A375 (cell line): ENCODE measurements around the gene C3orf22. TPM values are rescaled to one million over a fixed set of nuclear protein-coding genes. Genes with fewer than 3 reads are reported as not detected.

Source experiments
- small RNA-seq: library from RNA; depleted of rRNA; stranded (forward); fragments of <200 nt; gene quantifications from one replicate; pipeline ENCODE3, GENCODE V24; 2014
- total RNA-seq: library from RNA; depleted of rRNA; stranded (reverse); fragments of >200 nt; shearing (Covaris generic); gene quantifications from 2 replicates; pipeline ENCODE4 v1.2.3, GENCODE V29; 2014; rRNA removed

C3orf22 gene, protein sequence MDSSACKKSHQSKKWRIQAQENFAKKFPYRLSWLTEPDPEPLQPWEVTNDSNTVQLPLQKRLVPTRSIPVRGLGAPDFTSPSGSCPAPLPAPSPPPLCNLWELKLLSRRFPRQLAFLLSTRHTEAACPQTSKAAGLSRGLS
- not detected in 2 replicates for total RNA-seq

DNA sequence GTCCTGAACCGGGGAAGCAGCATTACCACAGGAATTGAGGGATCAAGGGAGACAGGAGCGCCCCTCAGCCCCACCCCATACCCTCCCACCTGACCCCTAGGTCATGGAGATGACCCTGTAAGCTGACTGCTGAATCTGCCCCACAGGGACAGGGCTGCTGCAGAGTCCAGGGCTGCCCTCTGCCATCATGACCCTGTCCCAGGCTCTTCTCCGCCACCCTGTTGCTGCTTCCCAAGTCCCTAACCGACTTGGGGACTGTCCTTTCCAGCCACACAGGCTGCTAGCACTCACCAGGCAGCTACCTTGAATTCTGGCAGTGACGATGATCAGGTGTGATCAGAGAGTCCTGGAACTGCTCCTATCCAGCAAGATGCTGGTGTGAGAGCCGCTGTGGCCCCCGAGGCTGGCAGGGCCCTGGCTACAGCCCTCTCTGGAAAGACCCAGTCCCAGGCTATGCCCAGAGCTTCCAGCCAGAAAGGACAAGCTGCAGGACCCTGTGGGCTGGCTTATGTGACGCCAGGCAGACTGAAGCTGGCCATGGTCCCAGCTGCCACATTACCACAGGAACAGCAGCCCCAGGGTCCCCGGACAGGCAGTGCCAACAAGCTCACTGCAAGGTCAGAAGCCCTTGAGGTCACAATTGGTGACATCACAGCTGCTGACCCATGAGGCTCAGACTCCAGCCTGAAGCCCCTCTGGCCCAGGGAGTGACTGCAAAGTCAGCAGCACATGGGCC, at the start of gene C3orf22:
Gene C3orf22, minus strand, starts transcription at position 597 of the 736 bp plus-strand sequence. CDS start 5,542 bp downstream, outside the sequence.

DNA sequence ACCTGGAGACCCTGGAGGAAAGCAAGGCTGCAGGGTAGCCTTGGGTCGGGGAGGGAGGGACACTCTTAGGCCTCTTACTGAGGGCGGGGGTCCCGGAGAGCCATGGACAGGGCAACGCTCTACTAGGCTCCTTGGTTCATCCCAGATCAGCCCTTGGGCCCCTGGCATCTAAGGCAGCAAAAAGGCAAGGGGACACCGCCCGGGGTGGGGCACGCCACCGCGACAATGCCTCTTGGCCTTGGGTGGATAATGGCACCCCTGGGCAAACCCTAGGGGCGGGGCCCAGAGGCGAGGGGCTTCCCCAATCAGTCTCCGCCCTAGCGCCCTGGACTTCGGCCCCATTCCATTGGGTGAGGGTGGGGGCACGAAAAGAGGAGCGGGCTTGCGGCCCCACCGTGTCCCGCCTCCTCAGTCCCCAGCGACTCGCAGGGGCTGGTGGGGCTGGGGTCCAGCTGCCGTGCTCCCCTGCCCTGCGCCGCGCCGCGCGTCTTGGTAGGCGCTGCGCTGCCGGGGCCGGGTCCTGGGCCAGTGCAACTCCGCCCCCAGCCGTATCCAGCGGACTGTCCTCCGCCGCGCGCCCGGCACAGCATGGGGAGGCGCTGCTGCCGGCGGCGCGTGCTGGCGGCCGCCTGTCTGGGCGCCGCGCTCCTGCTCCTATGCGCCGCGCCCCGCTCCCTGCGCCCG, 34.8 kb downstream of the C3orf22 start, which contains the start of gene CHST13:
Gene CHST13, plus strand, starts transcription at position 411 of the 684 bp plus-strand sequence. Its CDS starts 178 bp downstream, at position 589.

DNA sequence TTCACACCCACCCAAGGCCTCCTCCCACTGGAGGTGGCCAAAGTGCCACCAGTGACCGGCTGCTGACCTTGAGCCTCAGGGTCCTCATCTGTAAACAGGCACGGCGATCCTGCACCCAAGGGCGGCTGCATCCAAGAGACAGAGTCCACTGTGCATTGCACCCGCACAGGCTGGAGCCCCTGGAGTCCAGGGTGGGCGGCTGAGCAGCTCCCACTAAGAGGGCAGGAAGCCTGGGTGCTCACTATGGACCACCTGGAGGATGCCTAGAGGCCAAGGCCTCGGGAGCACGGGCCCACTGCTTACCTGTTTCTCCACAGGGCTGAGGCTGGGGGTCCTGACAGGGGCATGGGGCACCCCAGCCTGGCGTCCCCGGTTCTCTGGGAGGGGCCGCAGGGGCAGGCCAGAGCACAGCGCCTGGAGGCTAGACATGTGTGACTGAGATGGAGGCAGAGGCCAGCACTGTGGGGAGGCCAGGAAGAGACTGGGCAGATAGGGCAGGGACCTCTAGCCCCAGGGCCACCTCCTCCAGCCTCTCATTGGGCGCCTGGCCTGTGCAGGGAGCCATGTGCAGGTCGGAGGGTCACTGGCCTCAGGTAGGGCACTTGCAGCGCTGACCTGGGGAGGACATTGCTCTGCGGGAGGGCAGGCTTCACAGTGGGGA, 41.3 kb downstream of the C3orf22 start, which contains the start of gene UROC1:
Gene UROC1, minus strand, starts transcription at position 483 of the 661 bp plus-strand sequence. Its CDS starts 54 bp downstream, at position 429.

Small RNAs within 50 kb of the gene (small RNA-seq; reads per million reads assigned to genes)
- gene RNA5SP138: 1.0 reads per million, percentile 56 among the genes with 10 or more reads in this experiment

Other genes starting within 250 kb of the C3orf22 start
- gene KLF15, start 201.5 kb downstream of the C3orf22 start, total RNA-seq: 5.8 and 8.3 TPM in 2 replicates
- gene CFAP100, start 164.0 kb downstream of the C3orf22 start, total RNA-seq: not detected in 2 replicates
- gene ZXDC, start 83.0 kb downstream of the C3orf22 start, total RNA-seq: 29.4 and 31.6 TPM in 2 replicates
- not detected in 2 replicates for gene UROC1, start 41.2 kb downstream of the C3orf22 start, total RNA-seq
- 0.05 and 0.83 TPM in 2 replicates for gene CHST13, start 34.8 kb downstream of the C3orf22 start, total RNA-seq
- 6.9 and 8.7 TPM in 2 replicates for gene TXNRD3, start 96.2 kb upstream of the C3orf22 start, total RNA-seq
- gene CHCHD6, start 145.3 kb upstream of the C3orf22 start, total RNA-seq: 34.1 and 34.2 TPM in 2 replicates